ENCODE data around the gene COL6A1.

- TF ChIP-seq CTCF (IDR thresholded peaks at IDR 0.05) (no peak), POLR2A (IDR thresholded peaks at IDR 0.05) (no peak)
Observed at GRCh38 chr21:46040707-46041106, 59.1 kb downstream of the COL6A1 start.
